Adrenal gland (tissue), 12 donors: ENCODE results near the gene KIF24. TPM values are rescaled to one million over a fixed set of nuclear protein-coding genes. Genes with fewer than 3 reads are reported as not detected.
A peak's percentile ranks its signal among the peaks of the same experiment; 100 is the strongest.

ENCODE experiments used
- DNase-seq, 7 donors: peaks; one replicate each; pipeline ENCODE4 v3.0.0-alpha.2; 2019 to 2020
- H3K27ac ChIP-seq, 5 donors: fragments of 200-600 bp; sonication (generic) in 4 of 5; 1 replicate in 3 of 5; 2 replicates in 2 of 5; pipeline versions ENCODE4 v1.5.1 to v1.8.0; 2016 to 2020; ENCODE audit warnings: mild to moderate bottlenecking in 1 of 5
- H3K27me3 ChIP-seq: fragments of 200-600 bp; 2 replicates; pipeline ENCODE4 v1.8.0; 2021
- H3K36me3 ChIP-seq, 2 donors: fragments of 200-600 bp; replicated peaks in 1 of 2; 1 replicate in 1 of 2; 2 replicates in 1 of 2; pipeline versions ENCODE4 v1.5.1 to v1.8.0; 2018 to 2022
- H3K4me1 ChIP-seq, 2 donors: fragments of 200-600 bp; replicated peaks in 1 of 2; 1 replicate in 1 of 2; 2 replicates in 1 of 2; pipeline versions ENCODE4 v1.5.1 to v1.8.0; 2018 to 2021
- H3K4me3 ChIP-seq, 4 donors: fragments of 200-600 bp; sonication (generic) in 3 of 4; one replicate each; pipeline ENCODE4 v1.5.1; 2016 to 2018
- H3K9me3 ChIP-seq, 3 donors: fragments of 200-600 bp; sonication (generic) in 1 of 3; replicated peaks in 1 of 3; 1 replicate in 2 of 3; 2 replicates in 1 of 3; pipeline versions ENCODE4 v1.5.1 to v1.8.0; 2016 to 2021
- CTCF ChIP-seq, 6 experiments: fragments of 450-650 bp in 4 of 6; fragments of 200-600 bp in 2 of 6; sonication (generic) in 1 of 6; IDR thresholded peaks; 1 replicate in 5 of 6; 2 replicates in 1 of 6; pipeline versions ENCODE4 v1.5.1 to v1.8.0; 2016 to 2021; ENCODE audit warnings: antibody characterized with exemption in 6 of 6, mild to moderate bottlenecking in 2 of 6, moderate library complexity in 1 of 6
- POLR2A ChIP-seq, 2 donors: fragments of 450-650 bp; IDR thresholded peaks; one replicate each; pipeline ENCODE4 v1.6.1; 2017; ENCODE audit warnings: antibody characterized with exemption in 2 of 2, mild to moderate bottlenecking in 2 of 2, moderate library complexity in 1 of 2
- WGBS, 4 donors: extraction: QIAGEN DNeasy Blood & Tissue Kit in 2 of 4; methylation state at CpG; one replicate each; pipeline versions ENCODE4 v1.1.5 to v1.1.7; 2013 to 2017; 5-methylcytosine and 5-hydroxymethylcytosine counted together
- intact Hi-C, 2 donors: fragments of 100-400 bp; cut with DNase I; formaldehyde crosslinking; loops; one replicate each; pipeline versions ENCODE4 v1.14.1 to v1.15.0; 2022 to 2023
- polyA plus RNA-seq, 3 donors: library from polyadenylated mRNA; stranded (reverse); fragments of 200-250 nt in 2 of 3; fragments of 350-450 nt in 1 of 3; fragmentation: Illumina TruSeq in 1 of 3; extraction: RNeasy Lipid Tissue Mini Kit (QIAGEN cat#74804) in 1 of 3; gene quantifications; one replicate each; pipeline ENCODE4 v1.2.3, GENCODE V29; 2013 to 2014
- total RNA-seq, 9 donors: library from RNA; depleted of rRNA in 4 of 9; stranded (reverse); fragments of >200 nt in 4 of 9; fragments of 120-200 nt in 1 of 9; fragmentation: NEBNext Ultra II Directional in 1 of 9; extraction: Animal tissue kit (Norgen Biotek cat#: 25700) in 1 of 9; gene quantifications; one replicate each; pipeline versions ENCODE4 v1.1.0 to v1.2.4, GENCODE V29; 2013 to 2023
- donor health status: healthy with polysubstance abuse.
- donor health status: Bipolar disorder and iron deficiency.
- donor health status: DM: yes; HTN: yes; CAD: no.
- donor health status: DM: no; HTN: no; CAD: no.
- donor health status: DM: no; HTN: no; CAD: no.
- donor health status: DM: yes; HTN: yes; CAD: no.

KIF24 gene
- total and polyA plus RNA-seq, 12 donors: 0.57 to 2.7 (median 1.2) TPM

- 97 to 99% (median 98%) methylated on average over 3 of the region's 3 CpGs for WGBS, 4 donors
- no peak overlapping the region for H3K4me3 ChIP-seq
- H3K9me3 ChIP-seq: no peaks in the 10 kb centered on the region
- DNase-seq: peak in 1 of 7 donors; percentile 37
- no peaks in the 10 kb centered on the region for H3K36me3 ChIP-seq
- intact Hi-C loops: no loop called here
- peaks cover 3 to 5% of the 10 kb centered on the region in 2 donors for H3K4me1 ChIP-seq
- no peak overlapping the region for H3K27ac ChIP-seq
- no peaks in the 10 kb centered on the region for H3K27me3 ChIP-seq
- TF ChIP-seq CTCF (IDR thresholded peaks at IDR 0.05) (no peak), POLR2A (IDR thresholded peaks at IDR 0.05) (no peak)
Observed at GRCh38 chr9:34349324-34349723, 20.3 kb upstream of the KIF24 start.

GRCh38 chr9:34347800-34348158, 18.7 kb upstream of the KIF24 start:
- TF ChIP-seq CTCF (IDR thresholded peaks at IDR 0.05): no peak
- no peak for TF ChIP-seq POLR2A (IDR thresholded peaks at IDR 0.05)
- intact Hi-C loops: no loop called here
- Histone ChIP-seq H3K4me3 (no peak overlapping the region), H3K4me1 (peaks cover 16 to 19% of the 10 kb centered on the region in 2 donors), H3K27me3 (no peaks in the 10 kb centered on the region), H3K27ac (no peak overlapping the region), H3K9me3 (no peaks in the 10 kb centered on the region), H3K36me3 (no peaks in the 10 kb centered on the region)
- DNase-seq: peak in 1 of 7 donors; percentile 1

GRCh38 chr9:34346873-34347799, 18.1 kb upstream of the KIF24 start:
- no peak for TF ChIP-seq POLR2A (IDR thresholded peaks at IDR 0.05)
- TF ChIP-seq CTCF (IDR thresholded peaks at IDR 0.05): no peak
- 89 to 94% (median 94%) methylated on average over 13 to 15 of the region's 15 CpGs for WGBS, 4 donors
- Histone ChIP-seq H3K4me1 (peaks cover 19 to 26% of the 10 kb centered on the region in 2 donors), H3K27me3 (no peaks in the 10 kb centered on the region), H3K36me3 (no peaks in the 10 kb centered on the region), H3K9me3 (no peaks in the 10 kb centered on the region), H3K27ac (no peak overlapping the region), H3K4me3 (no peak overlapping the region)
- intact Hi-C loops: no loop called here
- DNase-seq: peak in 2 of 7 donors; percentile 13 to 41

- TF ChIP-seq CTCF (IDR thresholded peaks at IDR 0.05) (no peak), POLR2A (IDR thresholded peaks at IDR 0.05) (no peak)
- H3K27me3 ChIP-seq: no peaks in the 10 kb centered on the region
- peak overlapping the region; percentile 70 to 81 (median 80) for H3K27ac ChIP-seq
- H3K4me3 ChIP-seq: no peak overlapping the region
- DNase-seq: peak in 1 of 7 donors; percentile 43
- peaks cover 19 to 27% of the 10 kb centered on the region in 2 donors for H3K4me1 ChIP-seq
- H3K36me3 ChIP-seq: peaks cover 0 to 20% of the 10 kb centered on the region in 2 donors
- WGBS, 4 donors: 29 to 60% (median 39%) methylated on average over 1 of the region's 1 CpG
- intact Hi-C loops: no loop called here
- no peaks in the 10 kb centered on the region for H3K9me3 ChIP-seq
Observed at GRCh38 chr9:34343605-34344004, 14.5 kb upstream of the KIF24 start.
